Nephron progenitor cell (in vitro differentiated cells): ENCODE results near the gene AK2.
A peak's percentile ranks its signal among the peaks of the same experiment; 100 is the strongest.
"Not testable (repeated sequence)": the region's sequence is repeated elsewhere in the genome, so short reads cannot be mapped to it uniquely, and the experiment has no call there.

Experiments
- DNase-seq: peaks from one replicate; pipeline ENCODE4 v3.0.0; 2021
- H3K27ac Mint-ChIP-seq: 2 replicates; pipeline ENCODE4 v1.8.0; 2021; ENCODE audit warnings: mild to moderate bottlenecking, moderate library complexity, mixed read lengths
- H3K27me3 Mint-ChIP-seq: 2 replicates; pipeline ENCODE4 v1.8.0; 2021; ENCODE audit warnings: mild to moderate bottlenecking, low read depth, mixed read lengths; ENCODE audit not compliant: poor library complexity
- H3K36me3 Mint-ChIP-seq: 2 replicates; pipeline ENCODE4 v1.8.0; 2021; ENCODE audit warnings: low read depth, mixed read lengths
- H3K4me1 Mint-ChIP-seq: 2 replicates; pipeline ENCODE4 v1.8.0; 2021; ENCODE audit warnings: mixed read lengths
- H3K4me3 Mint-ChIP-seq: 2 replicates; pipeline ENCODE4 v1.8.0; 2021; ENCODE audit warnings: mild to moderate bottlenecking, moderate library complexity, mixed read lengths
- H3K9me3 Mint-ChIP-seq: 2 replicates; pipeline ENCODE4 v1.8.0; 2021; ENCODE audit warnings: mild to moderate bottlenecking, moderate library complexity, mixed read lengths
- TF ChIP-seq, protein P1 (sequence below): fragments of 200-600 bp; sonication (generic); IDR thresholded peaks from 2 replicates; pipeline ENCODE4 v1.5.0; 2021; ENCODE audit warnings: antibody characterized with exemption

The AK2 gene

DNA sequence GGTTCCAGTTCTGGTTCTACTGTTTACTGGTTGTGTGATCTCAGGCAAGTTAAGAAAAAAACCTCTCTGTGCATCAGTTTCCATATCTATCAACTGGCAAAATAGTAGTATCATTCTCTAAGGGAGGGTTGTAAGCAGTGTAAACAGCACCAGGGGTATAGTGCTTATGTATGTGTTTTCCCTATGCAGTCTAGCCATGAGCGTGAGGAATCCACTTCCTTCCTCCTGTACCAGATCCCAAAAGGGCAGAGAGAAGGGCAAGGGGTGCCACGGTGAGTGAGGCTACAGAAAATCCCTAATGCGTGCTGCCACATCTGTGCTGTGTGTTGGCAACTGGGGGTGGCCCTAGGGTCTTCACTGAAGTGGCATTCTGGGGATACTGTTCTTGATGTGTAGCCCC, 53.7 kb downstream of the AK2 start:
- Mint-ChIP-seq H3K36me3 (no peaks in the 10 kb centered on the region), H3K27ac (no peak overlapping the region), H3K9me3 (no peaks in the 10 kb centered on the region), H3K4me1 (peaks cover 6% of the 10 kb centered on the region), H3K27me3 (peaks cover 27% of the 10 kb centered on the region), H3K4me3 (no peak overlapping the region)
- DNase-seq = no peak
- TF ChIP-seq, protein P1, sequence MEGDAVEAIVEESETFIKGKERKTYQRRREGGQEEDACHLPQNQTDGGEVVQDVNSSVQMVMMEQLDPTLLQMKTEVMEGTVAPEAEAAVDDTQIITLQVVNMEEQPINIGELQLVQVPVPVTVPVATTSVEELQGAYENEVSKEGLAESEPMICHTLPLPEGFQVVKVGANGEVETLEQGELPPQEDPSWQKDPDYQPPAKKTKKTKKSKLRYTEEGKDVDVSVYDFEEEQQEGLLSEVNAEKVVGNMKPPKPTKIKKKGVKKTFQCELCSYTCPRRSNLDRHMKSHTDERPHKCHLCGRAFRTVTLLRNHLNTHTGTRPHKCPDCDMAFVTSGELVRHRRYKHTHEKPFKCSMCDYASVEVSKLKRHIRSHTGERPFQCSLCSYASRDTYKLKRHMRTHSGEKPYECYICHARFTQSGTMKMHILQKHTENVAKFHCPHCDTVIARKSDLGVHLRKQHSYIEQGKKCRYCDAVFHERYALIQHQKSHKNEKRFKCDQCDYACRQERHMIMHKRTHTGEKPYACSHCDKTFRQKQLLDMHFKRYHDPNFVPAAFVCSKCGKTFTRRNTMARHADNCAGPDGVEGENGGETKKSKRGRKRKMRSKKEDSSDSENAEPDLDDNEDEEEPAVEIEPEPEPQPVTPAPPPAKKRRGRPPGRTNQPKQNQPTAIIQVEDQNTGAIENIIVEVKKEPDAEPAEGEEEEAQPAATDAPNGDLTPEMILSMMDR = no peak

DNA sequence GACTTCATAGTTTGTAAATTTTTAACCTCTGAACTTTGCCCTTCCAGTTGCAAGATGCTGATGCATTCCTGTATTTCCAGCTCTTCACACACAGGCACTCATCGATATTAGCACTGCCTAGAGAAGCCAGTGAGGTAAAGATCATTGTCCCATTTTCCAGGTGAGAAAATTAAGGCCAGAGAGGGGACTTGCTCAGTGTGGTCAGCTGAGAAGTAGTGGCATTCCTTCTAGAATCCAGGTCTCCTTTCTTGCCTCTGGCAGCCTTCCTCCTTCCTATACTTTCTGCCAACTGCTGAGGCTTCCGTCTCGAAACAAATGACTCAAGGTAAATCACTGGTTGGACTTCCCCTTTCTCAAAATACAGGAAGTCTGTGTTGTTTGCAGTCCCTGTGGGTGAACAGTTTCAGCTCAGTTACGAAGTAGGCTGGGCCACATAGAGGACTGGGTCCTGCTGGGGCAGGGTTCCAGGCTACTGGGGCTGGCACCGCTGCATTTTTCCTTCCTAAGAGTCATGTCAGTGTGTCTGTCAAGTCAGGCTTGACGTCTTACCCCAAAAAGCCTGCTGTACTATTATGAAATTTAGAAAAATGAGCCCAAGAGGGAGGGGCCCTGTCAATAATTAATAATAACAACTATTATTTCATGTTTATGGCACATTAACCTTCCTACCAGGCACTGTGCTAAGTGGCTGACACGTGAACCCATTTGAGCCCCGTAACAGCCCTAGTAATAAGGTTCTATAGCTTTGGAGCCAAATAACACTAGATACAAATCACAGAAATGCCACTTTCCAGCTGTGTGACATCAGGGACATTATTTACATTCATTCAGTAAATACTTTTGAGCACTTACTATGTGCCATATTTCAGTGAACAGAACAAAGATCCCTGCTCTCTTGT, 55.4 kb downstream of the AK2 start:
- Mint-ChIP-seq H3K4me3 (no peak overlapping the region), H3K4me1 (peaks cover 13% of the 10 kb centered on the region), H3K36me3 (no peaks in the 10 kb centered on the region), H3K27ac (no peak overlapping the region), H3K27me3 (peaks cover 34% of the 10 kb centered on the region), H3K9me3 (peaks cover 5% of the 10 kb centered on the region)
- TF ChIP-seq, protein P1 = no peak
- DNase-seq = no peak

DNA sequence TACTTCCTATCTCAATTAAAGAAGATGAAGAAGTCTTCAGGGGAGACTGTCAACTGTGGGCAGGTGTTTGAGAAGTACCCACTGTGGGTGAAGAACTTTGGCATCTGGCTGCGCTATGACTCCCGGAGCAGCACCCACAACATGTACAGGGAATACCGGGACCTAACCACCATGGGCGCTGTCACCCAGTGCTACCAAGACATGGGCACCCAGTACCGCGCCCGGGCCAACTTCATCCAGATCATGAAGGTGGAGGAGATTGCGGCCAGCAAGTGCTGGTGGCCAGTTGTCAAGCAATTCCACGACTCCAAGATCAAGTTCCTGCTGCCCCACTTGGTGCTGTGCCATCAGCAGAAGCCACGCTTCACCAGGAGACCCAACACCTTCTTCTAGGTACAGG, 56.6 kb downstream of the AK2 start:
- Mint-ChIP-seq H3K4me3 (no peak overlapping the region), H3K4me1 (peaks cover 17% of the 10 kb centered on the region)

GRCh38 chr1:32978854-32979253, 57.8 kb downstream of the AK2 start:
- TF ChIP-seq, protein P1 = no peak
- peaks cover 24% of the 10 kb centered on the region for H3K27me3 Mint-ChIP-seq
- no peak overlapping the region for H3K4me3 Mint-ChIP-seq
- H3K4me1 Mint-ChIP-seq = peaks cover 17% of the 10 kb centered on the region
- DNase-seq = no peak
- no peak overlapping the region for H3K27ac Mint-ChIP-seq
- peaks cover 18% of the 10 kb centered on the region for H3K9me3 Mint-ChIP-seq
- H3K36me3 Mint-ChIP-seq = peaks cover 5% of the 10 kb centered on the region

More for the DNA sequence above, 56.6 kb downstream of the AK2 start:
- TF ChIP-seq, protein P1 = no peak
- Mint-ChIP-seq H3K36me3 (peaks cover 5% of the 10 kb centered on the region), H3K27me3 (peaks cover 26% of the 10 kb centered on the region), H3K27ac (no peak overlapping the region), H3K9me3 (peaks cover 16% of the 10 kb centered on the region)
- no peak for DNase-seq

GRCh38 chr1:32977546-32978087, 59.1 kb downstream of the AK2 start:
- H3K4me1 Mint-ChIP-seq = peaks cover 20% of the 10 kb centered on the region
- H3K27me3 Mint-ChIP-seq = peaks cover 25% of the 10 kb centered on the region
- H3K4me3 Mint-ChIP-seq = no peak overlapping the region
- TF ChIP-seq, protein P1 = no peak
- peaks cover 18% of the 10 kb centered on the region for H3K9me3 Mint-ChIP-seq
- peak overlapping the region; percentile 44 for H3K27ac Mint-ChIP-seq
- H3K36me3 Mint-ChIP-seq = peaks cover 5% of the 10 kb centered on the region
- DNase-seq = no peak

GRCh38 chr1:32975055-32975454, 61.6 kb downstream of the AK2 start:
- not testable (repeated sequence) for H3K27ac Mint-ChIP-seq, H3K36me3 Mint-ChIP-seq, DNase-seq
- H3K9me3 Mint-ChIP-seq = peaks cover 18% of the 10 kb centered on the region
- H3K27me3 Mint-ChIP-seq = peaks cover 36% of the 10 kb centered on the region
- H3K4me1 Mint-ChIP-seq = peaks cover 21% of the 10 kb centered on the region
- H3K4me3 Mint-ChIP-seq = peak overlapping the region; percentile 34

DNA sequence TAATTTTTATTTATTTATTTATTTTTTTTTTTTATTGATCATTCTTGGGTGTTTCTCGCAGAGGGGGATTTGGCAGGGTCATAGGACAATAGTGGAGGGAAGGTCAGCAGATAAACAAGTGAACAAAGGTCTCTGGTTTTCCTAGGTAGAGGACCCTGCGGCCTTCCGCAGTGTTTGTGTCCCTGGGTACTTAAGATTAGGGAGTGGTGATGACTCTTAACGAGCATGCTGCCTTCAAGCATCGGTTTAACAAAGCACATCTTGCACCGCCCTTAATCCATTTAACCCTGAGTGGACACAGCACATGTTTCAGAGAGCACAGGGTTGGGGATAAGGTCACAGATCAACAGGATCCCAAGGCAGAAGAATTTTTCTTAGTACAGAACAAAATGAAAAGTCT, 63.2 kb downstream of the AK2 start:
- H3K27ac Mint-ChIP-seq, DNase-seq, H3K36me3 Mint-ChIP-seq: not testable (repeated sequence)
- peaks cover 44% of the 10 kb centered on the region for H3K27me3 Mint-ChIP-seq
- H3K4me1 Mint-ChIP-seq = peaks cover 21% of the 10 kb centered on the region
- H3K4me3 Mint-ChIP-seq = peak overlapping the region; percentile 65
- peaks cover 18% of the 10 kb centered on the region for H3K9me3 Mint-ChIP-seq
